ENCODE results near the gene SYMPK.

SYMPK gene

DNA sequence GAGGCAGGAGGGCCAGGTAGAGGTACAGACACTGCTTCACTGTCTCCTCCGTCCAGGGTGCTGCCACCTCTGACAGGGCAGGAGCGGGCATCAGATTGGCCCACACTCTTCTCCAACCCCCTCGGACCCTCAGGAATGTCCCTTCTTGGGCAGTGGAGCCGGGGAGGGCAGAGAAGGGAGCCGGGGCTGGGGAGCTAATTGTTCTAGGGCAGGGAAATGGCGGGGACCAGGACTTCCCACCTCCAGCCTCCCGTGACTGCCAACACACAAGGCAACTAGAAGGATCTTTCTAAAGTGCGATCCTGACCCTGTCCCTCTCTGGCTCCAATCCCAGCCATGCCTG, 37.7 kb downstream of the SYMPK start:
- DNase-seq (ENCODE audit: low read depth): no peak

DNA sequence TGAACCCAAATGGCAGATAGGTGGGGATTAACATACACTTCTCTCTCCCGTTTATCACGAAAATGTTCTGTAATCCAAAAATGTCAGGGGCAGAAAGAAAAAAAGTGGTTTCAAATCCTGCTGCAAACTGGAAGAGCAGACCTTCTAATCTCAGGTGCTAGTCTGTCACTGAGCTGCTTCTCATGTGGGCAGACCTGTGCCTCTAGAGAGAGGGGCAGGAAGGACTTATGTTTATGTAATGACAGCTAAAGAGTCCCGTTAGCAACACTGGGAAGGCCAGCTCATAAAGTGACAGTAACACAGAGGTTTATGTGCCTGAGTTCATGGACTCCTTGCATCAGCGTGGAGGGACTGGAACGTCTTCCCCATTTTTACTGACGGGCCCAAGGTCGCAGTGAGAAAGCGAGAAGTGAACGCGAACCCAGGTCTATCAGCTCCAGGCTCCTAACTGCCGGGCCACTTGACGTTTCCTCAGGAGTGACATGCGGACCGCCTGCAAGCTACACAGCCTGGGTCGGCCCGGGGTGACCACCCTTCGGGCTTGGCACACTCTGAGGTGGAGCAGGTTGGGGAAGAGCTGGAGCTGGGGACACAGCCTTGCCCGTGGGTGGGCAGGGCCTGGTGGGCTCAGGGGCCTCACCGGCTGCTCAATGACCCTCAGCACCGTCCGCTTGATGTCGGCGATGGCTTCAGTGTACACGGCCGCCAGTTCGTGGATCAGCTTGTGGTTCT, 38.2 kb downstream of the SYMPK start:
- DNase-seq (ENCODE audit: low read depth): no peak

DNA sequence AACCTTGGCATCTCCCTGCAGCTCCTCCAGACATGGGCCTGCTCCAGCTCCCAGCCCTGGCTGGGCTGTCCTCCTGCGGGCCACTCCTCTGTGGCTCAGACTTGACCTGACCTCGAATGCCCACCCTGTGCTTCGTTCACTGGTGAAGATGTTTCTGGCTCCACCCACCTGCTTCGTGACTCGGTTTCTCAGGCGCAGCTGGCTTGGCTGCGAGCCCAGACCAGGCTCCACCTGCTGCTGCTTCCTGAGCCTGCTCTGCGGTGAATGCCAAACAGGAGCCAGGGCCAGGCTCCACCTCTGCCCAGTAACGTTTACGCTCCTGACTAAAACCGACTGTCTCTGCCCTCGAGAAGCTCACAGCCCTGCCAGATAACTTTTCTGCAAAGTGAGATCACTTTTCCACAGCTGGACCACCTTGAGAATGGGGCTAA, 38.9 kb downstream of the SYMPK start:
- no peak for DNase-seq (ENCODE audit: low read depth)

DNA sequence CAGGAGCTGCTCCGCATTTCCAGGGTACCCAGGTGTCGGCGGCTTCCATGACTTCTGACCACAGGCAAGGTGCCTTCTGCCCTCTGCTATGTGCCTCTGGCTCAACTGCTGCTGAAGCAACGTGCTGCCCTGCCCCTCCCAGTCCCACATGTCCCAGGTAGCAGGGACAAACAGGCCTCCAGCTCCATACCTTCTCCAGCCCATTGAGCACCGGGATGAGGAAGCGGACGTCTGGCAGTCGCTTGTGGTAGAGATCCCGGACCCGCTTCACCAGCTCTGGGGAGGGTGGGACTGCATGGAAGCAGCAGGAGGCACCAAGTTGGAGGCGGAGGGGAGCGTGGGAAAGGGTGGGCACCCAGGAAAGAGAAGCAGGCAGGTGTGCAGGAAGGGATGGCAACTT, 39.8 kb downstream of the SYMPK start:
- DNase-seq (ENCODE audit: low read depth): no peak

DNA sequence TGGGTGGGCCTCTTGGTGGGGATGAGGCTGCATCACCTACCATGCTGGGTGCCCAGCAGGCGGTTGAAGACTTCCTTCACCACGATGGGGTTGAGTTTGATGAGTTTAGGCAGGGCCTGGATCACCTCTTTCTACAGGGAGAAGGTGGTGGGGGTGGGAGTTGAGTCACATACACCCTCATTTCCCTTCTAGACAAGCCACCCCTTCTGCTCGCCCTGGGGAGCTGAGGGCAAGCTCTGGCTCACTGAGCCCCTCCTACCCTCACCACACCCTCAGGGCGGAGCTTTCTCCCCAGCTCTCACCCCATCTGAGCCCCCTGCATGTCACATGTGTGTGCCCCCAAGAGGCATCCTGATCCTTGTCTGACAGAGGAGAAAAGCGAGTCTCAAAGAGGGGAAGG, 40.2 kb downstream of the SYMPK start:
- no peak for DNase-seq (ENCODE audit: low read depth)

DNA sequence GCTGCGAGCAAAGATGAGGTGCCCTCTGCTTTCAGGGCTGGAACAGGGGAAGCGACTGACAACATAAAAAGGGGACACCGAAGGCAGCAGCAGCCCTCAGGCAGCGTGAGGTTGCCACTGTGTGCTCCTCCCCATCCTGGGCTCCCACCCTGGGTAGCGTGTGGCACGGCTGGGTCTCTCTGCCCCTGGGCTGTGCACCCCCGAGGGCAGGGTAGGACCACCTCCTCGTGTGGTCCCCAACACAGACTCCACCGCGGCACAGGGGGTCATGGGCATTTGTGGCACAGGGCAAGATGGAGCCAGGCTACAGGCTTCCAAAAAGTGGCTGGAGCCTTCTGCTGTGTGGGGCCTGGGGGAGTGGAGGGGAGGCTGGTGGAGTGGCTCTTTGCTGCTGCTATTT, 41.4 kb downstream of the SYMPK start:
- DNase-seq (ENCODE audit: low read depth): no peak

DNA sequence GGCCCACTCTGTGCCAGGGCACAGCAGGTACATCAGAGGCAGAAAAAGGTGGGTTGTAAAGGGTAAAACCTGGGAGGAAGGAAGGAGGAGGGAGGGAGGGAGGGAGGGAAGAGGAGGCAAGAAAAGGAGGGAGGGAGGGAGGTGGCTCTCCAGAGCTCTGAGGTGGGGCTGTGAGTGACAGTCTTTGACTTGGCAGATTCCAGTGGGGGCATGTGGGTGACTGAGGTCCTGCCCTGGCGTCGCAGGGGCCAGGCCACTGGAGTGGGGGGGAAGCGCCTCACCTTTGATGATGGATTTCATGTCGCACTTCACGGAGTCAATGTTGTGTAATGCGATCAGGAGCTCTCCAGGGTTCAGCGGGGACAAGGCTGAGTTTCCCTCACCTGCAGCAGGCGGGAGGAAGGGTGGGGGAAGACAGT, 41.8 kb downstream of the SYMPK start:
- no peak for DNase-seq (ENCODE audit: low read depth)

DNA sequence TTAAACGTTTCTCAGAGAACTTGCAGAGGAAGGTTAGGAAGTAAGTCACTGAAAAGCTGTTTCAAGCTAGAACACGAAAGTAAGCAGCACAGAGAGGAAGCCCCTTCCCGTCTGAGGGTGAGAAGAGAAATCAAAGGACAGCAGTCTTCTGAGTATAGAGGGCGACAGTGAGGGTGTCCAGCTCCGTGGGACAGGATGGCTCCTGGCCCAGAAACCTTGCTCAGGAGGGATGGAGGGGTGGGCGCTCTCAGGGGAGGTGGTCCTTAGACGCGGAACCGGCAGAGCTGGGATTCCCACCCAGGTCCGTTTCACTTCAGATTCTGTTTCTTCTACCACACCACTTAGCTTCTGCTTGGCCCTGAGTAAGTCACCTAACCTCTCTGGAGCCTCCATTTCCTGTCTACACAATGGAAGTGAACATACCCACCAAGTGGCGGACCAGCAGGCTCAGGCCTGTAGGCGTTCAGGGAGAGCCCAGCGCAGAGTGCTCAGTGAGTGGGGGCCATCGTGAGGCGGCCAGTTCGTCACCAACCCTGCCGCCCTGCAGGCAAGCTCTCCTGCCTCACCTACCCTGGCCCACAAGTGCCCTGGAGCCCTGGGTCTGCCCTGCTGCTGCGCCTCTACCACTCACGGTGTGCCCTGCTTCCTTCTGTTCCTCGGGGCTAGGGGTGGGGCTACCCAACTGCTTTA, 42.4 kb downstream of the SYMPK start:
- no peak for DNase-seq (ENCODE audit: low read depth)

DNA sequence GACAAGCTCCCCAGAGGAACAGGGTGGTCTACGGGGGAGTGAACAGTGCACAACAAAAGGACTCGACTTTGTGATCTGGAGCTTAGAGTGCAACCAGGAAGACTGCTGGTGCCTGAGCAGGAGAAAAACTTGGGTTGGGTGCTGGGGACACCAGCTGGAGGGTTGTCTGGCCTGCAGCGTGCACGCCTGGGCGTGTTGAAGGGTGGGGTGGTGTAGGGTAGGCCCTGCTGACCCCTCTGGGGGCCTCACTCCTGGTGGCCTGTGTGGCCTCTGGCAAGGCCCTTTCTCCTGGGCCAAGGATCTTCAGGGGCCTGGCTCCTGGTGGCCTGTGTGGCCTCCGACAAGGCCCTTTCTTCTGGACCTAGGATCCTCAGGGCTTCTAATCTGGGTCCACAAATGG, 43.2 kb downstream of the SYMPK start:
- DNase-seq (ENCODE audit: low read depth): no peak

DNA sequence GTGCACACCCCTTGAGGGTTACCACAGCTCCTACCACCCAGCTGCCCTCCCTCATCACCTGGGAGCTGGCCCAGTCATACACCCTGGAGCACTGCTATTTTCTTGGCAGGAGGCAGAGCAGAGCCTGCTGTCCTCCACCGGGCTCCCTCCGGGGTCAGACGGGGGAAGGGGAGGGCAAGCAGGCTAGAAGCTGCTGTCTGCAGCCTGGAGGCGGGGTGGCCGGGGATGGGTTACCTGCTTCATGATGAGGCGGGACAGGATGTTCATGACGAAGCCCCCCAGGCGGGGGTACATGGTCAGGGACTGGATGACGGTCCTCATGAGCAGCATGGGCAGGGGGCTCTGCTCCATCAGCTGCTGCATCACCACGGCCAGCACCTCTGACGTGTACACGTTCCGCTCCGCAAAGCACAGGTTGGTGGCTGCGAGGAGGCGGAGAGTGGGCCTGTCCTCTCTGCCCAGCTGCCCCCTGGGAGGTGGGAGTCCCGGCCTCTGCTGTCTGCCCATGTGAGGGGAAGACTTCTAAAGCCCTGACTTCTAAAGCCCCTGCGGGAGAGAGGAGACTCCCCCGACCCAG, 45.1 kb downstream of the SYMPK start:
- no peak for DNase-seq (ENCODE audit: low read depth)

DNA sequence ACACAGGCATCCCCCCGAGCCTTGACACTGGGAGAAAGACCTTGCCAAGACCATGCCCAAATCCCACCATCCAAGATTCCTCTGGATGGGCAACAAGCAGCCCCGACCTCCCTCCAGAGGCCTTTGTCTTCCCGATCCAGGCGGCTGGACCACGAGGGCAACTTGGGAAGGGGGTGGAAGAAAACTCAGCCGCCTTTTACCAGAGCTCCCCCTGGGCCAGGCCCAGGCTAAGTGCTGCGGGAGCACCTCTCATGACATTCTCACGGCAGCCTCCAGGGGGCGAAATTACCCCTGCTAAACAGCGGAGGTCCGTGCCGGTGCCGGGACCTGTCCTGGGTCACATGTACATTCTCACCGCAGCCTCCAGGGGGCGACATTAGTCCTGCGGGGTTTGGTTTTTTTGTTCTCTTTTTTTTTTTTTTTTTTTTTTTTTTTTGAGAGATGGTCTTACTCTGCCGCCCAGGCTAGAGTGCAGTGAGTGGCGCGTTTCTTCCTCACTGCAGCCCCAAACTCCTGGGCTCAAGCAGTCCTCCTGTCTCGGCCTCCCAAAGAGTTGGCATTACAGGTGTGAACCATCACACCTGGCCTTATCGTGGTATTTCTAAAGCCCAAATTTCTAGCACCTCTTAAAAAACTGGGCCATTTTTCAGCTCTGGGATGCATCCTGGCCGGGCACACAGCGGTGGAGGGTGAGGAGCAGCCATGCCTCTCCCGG, 45.8 kb downstream of the SYMPK start:
- DNase-seq (ENCODE audit: low read depth): peak; percentile 97

DNA sequence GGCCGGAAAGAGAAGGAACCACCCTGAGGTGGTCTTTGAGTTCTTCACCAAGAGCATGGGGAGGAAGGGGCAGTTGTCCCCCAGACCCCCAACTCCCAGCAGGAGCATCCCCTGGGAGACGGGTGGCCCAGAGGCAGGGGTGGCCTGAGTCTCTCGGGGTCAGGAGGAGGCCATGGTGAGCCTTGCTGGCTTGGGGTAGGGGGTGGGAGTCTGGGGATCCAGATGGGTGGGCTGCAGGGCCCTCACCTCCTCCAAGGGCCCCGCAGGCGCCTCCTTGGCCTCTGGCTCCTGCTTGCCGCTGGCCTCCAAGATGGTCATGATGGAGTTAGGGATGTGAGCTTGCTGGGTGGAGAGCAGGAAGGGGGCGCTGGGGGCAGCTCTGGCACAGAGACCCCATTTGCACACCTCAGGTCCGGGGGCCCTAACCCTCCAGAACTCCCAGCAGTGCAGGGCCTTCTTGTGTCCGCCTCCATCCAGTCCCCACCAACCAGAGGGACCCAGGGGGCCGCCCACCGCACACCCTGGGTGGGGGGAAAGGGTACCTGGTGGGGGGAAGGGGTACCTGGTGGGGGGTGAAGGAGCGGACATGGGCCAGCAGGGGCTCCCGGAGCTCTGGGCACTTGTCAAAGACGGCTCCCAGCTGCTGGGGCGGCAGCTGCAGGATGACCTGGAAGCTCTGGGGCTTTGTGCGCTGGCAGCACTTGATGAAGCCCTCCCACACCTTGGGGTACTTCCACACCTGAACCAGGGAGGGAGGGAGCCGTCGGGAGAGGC, 46.5 kb downstream of the SYMPK start:
- no peak for DNase-seq (ENCODE audit: low read depth)

DNA sequence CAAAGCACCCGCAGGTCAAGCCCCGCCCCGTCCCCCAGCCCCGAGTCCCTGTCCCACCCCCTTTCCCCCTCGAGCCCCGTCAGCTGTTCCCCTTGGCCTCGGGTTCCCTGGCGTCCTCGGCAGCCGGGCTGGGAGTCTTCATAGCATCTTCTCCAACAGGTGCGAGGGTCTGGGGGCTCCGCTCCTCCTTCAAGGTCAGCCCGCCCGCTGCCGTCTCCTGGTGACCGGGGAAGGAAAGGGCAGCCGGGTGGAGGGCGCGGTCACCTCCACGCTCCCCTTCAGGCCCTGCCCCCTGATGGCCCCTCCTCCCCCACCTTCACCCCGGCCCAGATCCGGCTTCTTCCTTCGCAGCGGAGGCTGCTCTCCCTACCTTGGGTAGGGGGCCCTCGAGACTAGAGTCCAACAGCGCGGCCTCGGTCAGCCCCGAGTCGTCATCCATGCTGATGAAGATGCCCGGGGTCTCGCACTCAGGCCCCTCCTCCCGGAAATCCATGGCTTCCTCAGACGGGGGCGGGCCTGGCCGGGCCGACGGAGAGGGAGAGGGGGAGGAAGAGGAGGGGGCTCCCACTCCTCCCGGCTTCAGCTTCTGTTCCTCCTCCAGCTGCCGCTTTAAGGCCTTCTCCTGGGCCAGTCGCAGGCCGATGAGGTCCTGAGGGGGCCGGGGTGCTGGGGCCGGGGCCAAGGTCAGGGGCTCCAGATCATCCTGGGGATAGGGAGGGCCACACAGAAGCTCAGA, 47.3 kb downstream of the SYMPK start:
- DNase-seq (ENCODE audit: low read depth): no peak

DNA sequence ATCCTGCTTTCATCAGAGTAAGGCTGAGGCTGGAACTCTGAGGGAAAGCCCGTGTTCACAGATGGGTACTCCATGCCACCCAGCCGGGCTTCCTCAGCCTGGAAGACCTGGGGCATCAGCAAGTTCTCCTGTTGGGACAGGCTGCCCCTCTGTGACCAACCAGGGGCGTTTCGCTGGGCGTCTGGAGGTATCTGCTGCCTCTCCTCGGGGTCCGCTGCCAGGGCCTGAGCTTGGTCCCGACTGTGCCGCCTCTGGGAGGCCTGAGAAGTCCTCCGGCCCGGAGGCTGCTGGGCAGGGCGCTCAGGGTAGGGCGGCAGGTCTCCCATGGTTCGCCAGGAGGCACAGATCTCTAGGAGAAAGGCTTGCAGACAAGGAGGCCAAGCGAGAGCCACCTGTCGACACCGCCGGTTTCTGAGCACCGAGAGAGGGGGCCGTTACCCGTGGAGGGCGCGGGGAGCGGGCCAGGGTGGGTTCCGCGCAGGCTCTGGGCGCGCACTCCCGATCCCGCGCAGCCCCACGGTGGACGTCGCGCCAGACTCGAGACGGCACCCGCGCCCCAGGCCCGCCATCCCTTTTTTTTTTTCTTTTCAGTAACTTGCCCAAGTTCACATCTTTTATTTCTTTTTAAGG, 48.0 kb downstream of the SYMPK start, which contains the start of gene RSPH6A:
RSPH6A (minus strand) TSS at position 458 of the 630 bp plus-strand sequence; CDS start at position 326, 132 bp downstream.
- no peak for DNase-seq (ENCODE audit: low read depth)

DNA sequence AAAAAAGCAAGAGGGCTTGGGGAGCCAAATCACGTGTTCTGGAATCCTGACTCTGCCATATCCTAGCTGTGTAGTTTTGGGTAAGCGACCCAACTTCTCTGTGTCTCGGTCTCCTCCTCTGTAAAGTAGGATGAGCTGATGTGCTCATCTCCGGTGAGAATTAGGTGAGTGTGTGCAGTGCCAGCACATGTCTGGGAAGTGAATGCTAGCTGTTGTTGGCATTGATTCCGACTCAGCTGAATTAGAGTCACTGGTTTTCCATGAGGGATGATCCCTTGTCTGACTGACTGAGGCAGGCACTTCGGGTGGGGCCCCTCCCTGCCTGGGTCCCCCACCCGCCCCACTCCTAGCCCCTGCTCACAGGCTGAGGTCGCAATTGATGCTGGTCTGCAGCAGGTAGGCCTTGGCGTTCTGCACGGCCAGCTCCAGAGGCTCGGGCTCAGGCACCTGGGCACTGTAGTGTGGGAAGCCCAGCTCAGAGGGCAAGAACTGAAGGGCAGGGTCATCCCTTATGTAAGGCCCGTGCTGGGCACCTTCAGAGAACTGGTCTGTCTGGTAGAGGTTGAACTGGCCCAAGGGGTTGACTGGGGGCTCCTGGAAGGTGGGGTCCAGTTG, 48.7 kb downstream of the SYMPK start:
- no peak for DNase-seq (ENCODE audit: low read depth)

DNA sequence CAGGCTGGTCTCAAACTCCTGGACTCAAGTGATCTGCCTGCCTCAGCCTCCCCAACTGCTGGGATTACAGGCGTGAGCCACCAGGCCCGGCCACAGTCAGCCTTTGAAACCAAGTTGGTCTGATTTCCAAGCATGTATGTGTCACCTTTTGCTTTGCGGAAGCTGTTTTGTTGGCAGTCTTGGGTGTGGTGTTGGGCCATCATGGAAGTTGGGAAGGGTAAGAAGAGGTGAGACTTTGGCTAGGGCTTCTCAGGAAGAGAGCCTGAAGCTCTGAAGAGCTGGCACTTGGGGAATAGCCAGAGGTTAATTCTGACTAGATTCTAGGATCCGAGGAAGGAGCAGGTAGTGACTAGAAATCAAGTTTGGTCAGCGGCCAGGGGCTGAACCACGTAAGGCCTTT, 50.6 kb downstream of the SYMPK start:
- no peak for DNase-seq (ENCODE audit: low read depth)

DNA sequence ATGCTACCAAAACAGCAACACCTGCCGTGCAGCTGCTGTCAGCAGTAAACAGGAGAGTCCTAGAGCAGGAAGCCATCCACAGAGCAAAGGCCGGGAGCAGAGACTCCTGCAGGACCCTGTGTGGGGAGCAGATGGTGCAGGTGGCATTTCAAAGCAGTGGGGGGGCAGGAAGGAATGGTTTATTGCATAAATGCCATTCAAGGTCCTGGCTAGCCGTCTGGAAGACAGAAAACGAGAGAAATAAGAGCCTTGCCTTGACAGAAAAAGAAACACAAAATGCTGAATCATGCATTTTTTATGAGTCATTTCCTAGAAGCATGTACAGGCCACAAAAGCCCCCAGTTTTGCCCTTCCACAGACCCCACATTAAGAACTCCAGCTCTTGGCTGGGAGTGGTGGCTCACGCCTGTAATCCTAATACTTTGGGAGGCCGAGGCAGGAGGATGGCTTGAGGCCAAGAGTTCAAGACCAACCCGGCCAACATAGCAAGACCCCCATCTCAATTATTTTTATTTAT, 53.2 kb downstream of the SYMPK start:
- DNase-seq (ENCODE audit: low read depth): no peak

DNA sequence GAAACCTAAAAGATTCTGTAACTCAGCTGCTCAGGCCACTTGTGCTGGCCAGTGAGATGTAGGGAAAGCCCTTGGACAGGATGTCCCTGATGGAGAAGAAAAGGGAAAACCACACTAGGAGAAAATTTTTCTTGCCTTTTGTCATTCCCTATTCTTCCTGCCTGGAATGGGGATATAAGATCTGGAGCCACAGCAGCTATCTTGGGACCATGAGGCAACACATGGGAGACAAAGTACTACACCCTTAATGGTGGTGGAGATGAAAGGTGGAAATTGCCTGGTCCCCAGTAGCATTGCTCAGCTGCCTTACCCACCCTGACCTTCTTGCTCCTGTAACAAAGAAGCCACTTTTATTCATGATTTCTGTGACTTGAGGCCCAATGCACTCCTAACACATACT, 57.2 kb downstream of the SYMPK start:
- no peak for DNase-seq (ENCODE audit: low read depth)

DNA sequence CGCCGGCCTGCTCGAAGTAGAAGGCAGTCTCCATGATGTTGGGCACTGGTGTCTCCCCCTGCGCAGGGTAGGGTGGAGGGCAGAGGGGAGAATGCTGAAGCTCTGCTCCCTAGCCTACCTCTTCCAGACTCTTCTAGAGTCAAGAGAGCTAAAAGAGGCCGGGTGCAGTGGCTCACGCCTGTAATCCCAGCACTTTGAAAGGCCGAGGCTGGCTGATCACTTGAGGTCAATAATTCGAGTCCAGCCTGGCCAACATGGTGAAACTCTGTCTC, 58.1 kb downstream of the SYMPK start:
- no peak for DNase-seq (ENCODE audit: low read depth)

All from activated gamma-delta T cell treated with anti-CD3 and anti-CD28 coated beads, Interleukin-2, amount 50 U/mL, for 16 hours (primary cell).